HG03378 (cell line): ENCODE data around the gene MLLT1.
"Not testable (repeated sequence)": the region's sequence is repeated elsewhere in the genome, so short reads cannot be mapped to it uniquely, and the experiment has no call there.

Experiments
- ATAC-seq: cut with Tn5 transposase; IDR thresholded peaks from one replicate; pipeline ENCODE4 v1.9.1; 2021; ENCODE audit warnings: mild to moderate bottlenecking, moderate library complexity; ENCODE audit not compliant: unreplicated experiment

The MLLT1 gene, protein sequence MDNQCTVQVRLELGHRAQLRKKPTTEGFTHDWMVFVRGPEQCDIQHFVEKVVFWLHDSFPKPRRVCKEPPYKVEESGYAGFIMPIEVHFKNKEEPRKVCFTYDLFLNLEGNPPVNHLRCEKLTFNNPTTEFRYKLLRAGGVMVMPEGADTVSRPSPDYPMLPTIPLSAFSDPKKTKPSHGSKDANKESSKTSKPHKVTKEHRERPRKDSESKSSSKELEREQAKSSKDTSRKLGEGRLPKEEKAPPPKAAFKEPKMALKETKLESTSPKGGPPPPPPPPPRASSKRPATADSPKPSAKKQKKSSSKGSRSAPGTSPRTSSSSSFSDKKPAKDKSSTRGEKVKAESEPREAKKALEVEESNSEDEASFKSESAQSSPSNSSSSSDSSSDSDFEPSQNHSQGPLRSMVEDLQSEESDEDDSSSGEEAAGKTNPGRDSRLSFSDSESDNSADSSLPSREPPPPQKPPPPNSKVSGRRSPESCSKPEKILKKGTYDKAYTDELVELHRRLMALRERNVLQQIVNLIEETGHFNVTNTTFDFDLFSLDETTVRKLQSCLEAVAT

DNA sequence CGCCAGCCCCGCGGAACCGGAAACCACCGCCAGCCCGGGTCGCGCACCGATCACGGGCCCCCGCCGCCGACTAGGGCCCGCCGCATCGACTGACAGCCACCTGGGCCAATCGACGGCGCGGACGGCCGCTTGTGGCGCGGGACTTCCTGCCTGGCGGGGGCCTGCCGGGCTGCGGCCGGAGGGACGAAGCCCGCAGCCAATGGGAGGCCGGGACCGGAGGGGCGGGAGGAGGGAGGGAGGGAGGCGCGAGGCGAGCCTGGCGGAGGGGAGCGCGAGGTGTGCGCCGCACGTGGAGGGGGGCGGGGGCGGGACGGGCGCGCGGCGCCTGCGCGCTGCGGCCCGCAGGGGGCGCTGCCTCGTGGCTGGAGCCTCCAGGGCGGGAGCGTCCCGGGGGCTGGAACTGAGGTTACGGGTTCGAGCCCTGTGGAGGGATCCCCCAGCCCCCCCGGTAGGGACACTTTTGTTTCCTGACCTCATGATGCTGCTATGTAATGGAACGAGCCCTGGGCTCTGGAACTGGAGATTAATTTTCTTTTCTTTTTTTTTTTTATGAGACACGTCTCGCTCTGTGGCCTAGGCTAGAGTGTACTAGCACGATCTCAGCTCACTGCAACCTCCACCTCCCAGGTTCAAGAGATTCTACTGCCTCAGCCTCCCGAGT, at the start of gene MLLT1:
MLLT1 (minus strand) TSS at position 45 of the 661 bp plus-strand sequence. CDS start 191 bp downstream, outside the sequence.
- ATAC-seq: no peak

- no peak for ATAC-seq
Observed at GRCh38 chr19:6326815-6327214, 47.0 kb upstream of the MLLT1 start.

- no peak for ATAC-seq
Observed at GRCh38 chr19:6325614-6326013, 45.8 kb upstream of the MLLT1 start.

DNA sequence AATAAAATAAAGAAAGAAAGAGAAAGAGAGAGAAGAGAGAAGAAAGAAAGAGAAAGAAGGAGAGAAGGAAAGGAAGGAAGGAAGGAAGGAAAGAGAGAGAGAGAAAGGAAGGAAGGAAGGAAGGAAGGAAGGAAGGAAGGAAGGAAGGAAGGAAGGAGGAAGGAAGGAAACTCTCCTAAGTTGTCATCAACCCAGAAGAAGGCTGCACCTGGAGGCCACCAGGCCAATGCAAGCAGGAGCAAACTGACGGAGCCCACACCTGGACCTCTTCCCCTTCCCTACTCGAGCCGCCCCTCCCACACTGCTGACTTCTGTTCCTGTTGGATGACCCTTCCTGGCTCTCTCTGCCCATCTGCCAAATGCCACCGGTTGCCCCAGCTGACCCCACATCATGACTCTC, 45.0 kb upstream of the MLLT1 start:
- no peak for ATAC-seq

DNA sequence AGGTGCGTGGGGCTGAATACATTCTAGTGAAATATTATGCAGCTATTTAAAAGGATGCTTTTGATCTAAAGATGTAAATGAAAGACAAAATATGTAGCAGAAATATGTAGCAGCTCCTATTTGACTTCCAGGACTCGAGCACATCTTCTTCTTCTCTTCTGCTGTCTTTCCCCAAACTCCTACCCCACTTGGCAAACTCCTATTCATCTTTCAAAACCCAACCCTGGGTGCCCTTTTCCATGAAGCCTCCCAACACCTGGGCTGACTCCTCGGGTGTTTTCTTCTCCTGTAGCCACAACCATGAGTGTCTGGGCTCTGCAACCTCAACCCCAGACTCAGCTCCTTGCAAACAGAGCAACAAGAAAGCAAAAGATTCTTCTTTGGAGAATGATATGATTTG, 42.5 kb upstream of the MLLT1 start:
- no peak for ATAC-seq

DNA sequence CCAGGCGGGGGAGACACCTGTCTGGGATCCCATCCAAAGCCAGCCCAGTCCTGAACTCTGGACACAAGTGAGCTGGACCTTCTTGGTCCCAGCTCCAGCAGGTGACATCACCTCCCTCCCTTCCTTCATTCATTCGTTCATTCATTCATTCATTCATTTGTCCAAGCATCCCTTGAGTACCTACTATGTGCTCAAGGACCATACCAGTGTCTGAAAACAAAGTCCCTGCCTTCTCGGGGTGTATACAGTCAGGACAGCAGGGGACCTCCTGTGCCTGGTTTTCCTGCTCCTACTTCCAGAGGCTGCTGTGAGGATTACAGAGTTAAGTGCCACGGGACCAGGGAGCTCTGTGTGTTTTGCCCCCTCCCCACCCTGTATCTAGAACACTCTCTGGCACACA, 39.6 kb upstream of the MLLT1 start:
- ATAC-seq: no peak

GRCh38 chr19:6318772-6319171, 39.0 kb upstream of the MLLT1 start:
- no peak for ATAC-seq

DNA sequence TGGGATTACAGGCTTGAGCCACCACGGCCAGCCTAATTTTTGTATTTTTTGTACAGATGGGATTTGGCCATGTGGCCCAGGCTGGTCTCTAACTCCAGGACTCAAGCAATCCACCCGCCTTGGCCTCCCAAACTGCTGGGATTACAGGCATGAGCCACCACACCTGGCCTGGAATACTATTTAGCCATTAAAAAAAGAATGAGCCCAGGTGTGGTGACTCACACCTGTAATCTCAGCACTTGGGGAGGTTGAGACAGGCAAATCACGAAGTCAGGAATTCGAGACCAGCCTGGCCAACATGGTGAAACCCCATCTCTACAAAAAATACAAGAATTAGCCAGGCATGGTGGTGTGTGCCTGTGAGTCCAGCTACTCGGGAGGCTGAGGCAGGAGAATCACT, 35.9 kb upstream of the MLLT1 start:
- ATAC-seq: not testable (repeated sequence)

DNA sequence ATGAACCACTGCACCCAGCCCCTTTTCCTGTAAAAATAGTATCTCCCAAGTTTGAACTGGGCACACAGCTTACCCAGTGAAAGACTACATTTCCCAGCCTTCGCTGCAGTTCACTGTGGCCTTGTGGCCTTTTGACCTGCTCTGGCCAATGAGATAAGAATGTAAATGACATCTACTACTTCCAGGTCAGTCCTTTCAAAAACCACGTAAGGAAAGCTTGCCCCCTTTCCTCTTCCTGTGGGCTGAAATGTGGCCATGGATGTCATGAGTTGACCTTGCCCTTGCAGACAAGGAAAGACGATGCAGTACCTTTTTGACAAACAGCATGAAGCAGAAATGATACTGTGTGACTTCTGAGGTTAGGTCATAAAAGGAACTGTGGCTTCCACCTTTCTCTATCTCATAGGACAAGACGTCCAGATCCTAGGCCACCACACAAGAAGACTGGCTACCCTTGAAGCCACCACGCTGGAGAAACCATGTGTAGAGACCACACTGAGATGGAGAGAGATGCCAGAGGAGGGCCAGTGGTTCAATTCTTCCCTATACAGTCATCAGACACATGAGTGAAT, 33.7 kb upstream of the MLLT1 start:
- ATAC-seq: no peak

DNA sequence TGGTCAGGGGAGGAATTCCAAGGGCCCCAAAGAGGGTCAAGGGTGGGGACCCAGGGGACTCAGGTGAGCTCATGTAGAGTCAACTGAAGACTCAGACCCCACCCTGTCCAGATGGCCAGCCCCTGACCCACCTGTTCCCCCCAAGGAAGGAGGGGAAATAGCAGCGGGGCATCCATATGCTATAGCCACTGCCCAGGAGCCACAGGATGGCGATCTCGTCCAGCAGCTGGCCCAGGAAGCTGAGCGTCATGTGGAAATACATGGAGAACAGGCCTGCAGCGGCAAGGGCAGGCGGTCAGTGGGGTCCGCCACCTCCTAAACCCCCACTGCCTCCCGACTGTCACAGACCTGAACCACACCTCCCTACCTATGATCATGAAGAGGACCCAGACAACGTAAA, 32.2 kb upstream of the MLLT1 start:
- ATAC-seq: no peak

DNA sequence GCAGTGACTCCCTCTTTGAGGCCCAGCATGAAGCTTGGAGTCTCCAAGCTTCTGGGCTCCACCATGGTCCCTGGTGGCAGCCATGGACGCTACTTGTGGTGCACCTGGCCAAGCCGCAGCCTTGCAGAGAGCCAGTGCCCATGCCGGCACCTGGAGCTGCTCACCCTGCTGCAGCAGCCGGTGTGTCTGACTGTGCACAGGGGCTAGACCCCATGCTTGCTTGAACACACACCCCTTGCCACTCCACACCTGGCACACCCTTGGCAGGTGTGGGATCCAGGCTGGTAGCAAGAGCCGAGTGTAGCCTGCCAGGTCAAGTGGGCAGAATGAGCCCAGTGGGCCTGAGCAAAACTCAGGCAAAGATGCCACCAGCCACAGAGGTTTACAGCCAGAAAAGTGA, 18.6 kb upstream of the MLLT1 start:
- no peak for ATAC-seq

DNA sequence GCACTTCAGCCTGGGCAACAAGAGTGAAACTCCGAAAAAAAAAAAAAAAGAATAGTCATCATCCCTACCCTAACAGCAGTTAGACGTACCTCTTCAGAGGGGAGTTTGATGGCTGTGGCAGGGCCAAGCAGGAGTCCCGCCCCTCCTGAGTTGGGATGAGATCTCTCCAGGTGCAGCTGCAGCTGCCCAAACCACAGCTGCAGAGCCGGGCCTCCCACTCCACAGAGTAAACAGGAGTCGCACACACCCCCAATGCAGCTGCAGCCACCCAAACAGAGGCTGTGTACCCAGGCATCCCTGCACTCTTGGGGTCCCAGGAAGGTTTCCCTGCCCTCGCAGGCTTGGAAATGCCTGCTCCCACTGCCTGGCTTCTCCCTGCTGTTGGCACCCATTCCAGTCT, 17.4 kb upstream of the MLLT1 start:
- no peak for ATAC-seq

DNA sequence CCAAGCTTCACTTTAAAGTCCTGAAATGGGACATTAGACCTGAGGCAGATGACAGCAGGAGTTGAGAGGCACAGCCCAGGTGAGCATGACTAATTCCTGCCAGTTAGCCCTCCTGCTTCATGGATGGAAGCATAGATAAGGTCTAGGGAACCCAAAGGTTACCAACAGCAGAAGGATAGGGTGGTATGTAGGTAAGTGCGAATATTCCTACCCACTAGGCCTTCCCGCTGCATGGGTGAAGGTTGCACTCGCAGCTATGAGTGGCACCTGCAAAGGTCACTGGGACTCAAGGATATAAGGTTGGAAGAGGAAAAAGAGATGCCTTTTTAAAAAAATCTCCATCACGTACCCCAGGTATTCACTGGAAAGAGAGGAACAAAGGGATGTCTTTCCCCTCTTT, 12.2 kb upstream of the MLLT1 start:
- ATAC-seq: no peak

GRCh38 chr19:6288737-6289136, 9.0 kb upstream of the MLLT1 start:
- no peak for ATAC-seq

DNA sequence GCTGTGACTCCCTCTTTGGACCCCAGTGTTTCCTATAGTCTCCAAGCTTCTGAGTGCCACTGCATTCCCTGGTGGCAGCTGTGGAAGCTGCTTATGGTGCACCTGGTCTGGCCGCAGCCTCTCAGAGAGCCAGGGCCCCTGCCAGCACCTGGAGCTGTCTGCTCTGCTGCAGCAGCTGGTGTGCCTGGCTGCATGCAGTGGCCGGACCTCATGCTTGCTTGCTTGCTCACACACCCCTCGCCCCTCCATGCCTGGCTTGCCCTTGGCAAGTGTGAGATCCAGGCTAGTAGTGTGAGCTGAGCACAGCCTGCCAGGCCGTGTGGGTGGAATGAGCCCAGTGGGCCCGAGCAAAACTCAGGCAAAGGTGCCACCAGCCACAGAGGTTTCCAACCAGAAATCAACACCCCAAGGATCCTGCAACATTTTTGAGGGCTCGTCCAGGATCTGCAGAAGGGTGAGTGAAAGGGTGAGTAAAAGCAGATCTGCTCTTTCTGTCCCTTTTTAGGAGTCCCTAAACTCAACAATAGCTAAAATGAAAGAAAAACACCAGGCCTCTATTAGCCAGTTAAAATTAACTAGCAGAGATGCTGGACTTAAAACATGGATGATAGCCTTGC, 7.6 kb upstream of the MLLT1 start:
- no peak for ATAC-seq

- ATAC-seq: no peak
Observed at GRCh38 chr19:6286676-6287075, 6.9 kb upstream of the MLLT1 start.

GRCh38 chr19:6282393-6282792, 2.6 kb upstream of the MLLT1 start:
- not testable (repeated sequence) for ATAC-seq

DNA sequence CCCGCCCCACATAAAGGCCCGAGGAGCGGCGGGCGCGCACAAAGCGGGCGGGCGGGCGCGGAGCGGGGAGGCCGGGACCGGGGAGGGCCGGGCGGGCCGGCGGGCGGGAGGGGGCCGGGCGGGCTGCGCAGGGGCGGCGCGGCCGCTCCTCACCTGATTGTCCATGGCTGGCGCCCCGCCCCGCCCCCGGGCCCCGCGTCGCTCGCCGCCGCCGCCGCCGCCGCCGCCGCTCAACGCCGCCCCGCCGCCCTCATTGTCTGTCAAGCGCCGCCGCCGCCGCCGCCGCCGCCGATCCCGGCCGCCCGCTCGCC, 200 bp downstream of the MLLT1 start:
- ATAC-seq: no peak

DNA sequence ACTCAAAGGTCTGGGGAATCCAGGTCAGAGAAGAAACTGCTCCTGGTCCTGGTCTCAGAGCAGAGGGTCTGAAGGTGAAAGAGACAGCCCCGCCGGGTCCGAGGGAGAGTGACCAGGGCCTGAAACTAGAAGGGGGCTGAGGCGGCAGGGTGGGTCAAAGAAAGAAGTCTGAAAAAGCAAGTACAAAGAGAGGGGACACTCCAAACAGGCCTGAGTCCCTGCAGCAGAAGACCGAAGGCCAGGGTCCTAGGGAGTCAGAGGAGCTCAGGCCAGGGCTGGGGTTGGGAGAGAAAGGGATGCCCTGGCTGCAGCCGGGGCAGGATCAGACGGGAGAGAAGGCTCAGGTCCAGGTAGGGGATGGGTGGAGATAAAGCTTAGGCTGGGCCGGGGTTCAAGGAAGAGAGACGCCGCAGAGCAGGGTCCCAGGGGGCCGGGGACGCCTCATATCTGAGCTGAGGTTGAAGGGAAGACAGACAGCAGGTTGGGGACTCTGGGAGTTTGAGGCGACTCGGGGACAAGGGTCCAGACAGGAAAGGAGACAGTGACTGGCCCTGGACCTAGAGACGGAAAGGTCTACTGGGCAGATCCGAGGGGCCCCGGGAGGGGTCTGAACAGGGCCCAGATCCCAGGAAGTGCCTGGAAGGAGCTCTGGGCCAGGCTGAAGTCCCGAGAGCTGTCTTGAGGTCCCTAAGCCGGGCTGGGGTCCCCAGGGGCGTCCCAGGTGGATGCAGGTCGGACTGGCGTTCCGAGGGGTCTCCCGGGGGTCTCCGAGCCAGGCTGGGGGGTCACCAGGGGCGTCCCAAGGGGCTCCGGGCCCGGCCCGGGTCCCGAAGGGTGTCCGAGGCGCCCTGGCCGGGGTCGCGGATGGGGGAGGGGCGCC, 795 bp downstream of the MLLT1 start:
- no peak for ATAC-seq

DNA sequence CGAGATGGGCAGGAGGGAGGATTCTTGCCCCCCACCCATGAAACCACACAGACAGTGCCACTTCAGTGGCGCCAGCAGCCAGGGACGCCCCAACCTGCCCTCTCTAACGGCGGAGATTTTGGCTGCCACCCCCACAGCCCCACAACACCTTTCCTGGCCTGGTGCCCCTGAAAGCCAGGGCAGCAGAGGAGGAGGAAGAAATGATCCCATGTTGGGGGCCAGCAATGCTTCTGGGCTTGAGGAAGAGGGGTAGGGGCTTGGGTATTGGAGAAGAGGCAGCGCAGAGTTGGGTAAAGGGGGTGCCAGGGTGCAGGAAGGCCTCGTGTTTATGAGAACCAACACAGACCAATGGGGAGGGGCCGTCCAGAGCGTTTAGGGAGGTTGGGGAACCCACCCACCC, 1.7 kb downstream of the MLLT1 start:
- no peak for ATAC-seq

GRCh38 chr19:6276447-6276846, 3.3 kb downstream of the MLLT1 start:
- no peak for ATAC-seq
